K562 (cell line): ENCODE results near the gene SRPK2. TPM values are rescaled to one million over a fixed set of nuclear protein-coding genes. Genes with fewer than 3 reads are reported as not detected.

Source experiments
- ATAC-seq: fragments of 200-7000 bp; cut with Tn5 transposase; 3 replicates; pipeline ENCODE4 v1.9.1; 2020; ENCODE audit warnings: moderate library complexity
- BruUV-seq: library from RNA; stranded (reverse); fragments of 400-500 nt; replicated peaks from 2 replicates; lab custom pipeline; 2021; lab: Mats Ljungman, UMichigan
- CTCF ChIA-PET: fragments of 300-600 bp; formaldehyde crosslinking; extraction: SDS; loops from one replicate; lab custom pipeline; 2021; ENCODE audit warnings: low intra/inter-chr PET ratio; lab: Yijun Ruan, JAX
- POLR2A ChIA-PET: fragments of 300-600, 350-650 bp; sonication (Branson Sonifier 250); formaldehyde crosslinking; extraction: SDS; loops from one replicate; lab custom pipeline; 2021; ENCODE audit warnings: antibody characterized with exemption, inconsistent platforms; lab: Yijun Ruan, JAX
- DNase-seq, 4 experiments: peaks; one replicate each; pipeline versions ENCODE4 v3.0.0 to v3.0.0-alpha.2; 2011 to 2018; ENCODE audit warnings: low spot score in 3 of 4, mixed read lengths in 3 of 4; ENCODE audit errors: extremely low read depth in 1 of 4
- FAIRE-seq: peaks from 2 replicates; lab custom pipeline; 2011; peaks lifted over from hg19 to GRCh38; lab: Jason Lieb, UNC
- H2AFZ ChIP-seq: 2 replicates; pipeline ENCODE4 v1.6.0; 2011; ENCODE audit warnings: low read depth, low read length, control low read depth, inconsistent platforms
- H3K27ac ChIP-seq: fragments of 200-600 bp; 3 replicates; pipeline ENCODE4 v1.8.0; 2011; ENCODE audit warnings: low read depth, mild to moderate bottlenecking, control low read depth, inconsistent platforms, low read length, moderate library complexity, mixed read lengths; ENCODE audit errors: extremely low read depth
- H3K27me3 ChIP-seq, 2 experiments: fragments of 300-600 bp in 1 of 2; 2 replicates in 1 of 2; 3 replicates in 1 of 2; pipeline versions ENCODE4 v1.6.0 to v1.8.0; 2011; ENCODE audit warnings: inconsistent platforms in 2 of 2, low read length in 2 of 2, mild to moderate bottlenecking in 1 of 2, mixed read lengths in 1 of 2, moderate library complexity in 1 of 2; ENCODE audit not compliant: control insufficient read depth in 2 of 2, insufficient read depth in 2 of 2
- H3K36me3 ChIP-seq: fragments of 300-600 bp; 3 replicates; pipeline ENCODE4 v1.8.0; 2011; ENCODE audit warnings: mild to moderate bottlenecking, low read length, inconsistent platforms; ENCODE audit not compliant: control insufficient read depth, insufficient read depth
- H3K4me1 ChIP-seq, 2 experiments: fragments of 200-600 bp in 1 of 2; replicated peaks in 1 of 2; 2 replicates in 1 of 2; 3 replicates in 1 of 2; pipeline versions ENCODE4 v1.5.1 to v1.8.0; 2011; ENCODE audit warnings: inconsistent platforms in 2 of 2, low read length in 2 of 2, mild to moderate bottlenecking in 1 of 2, mixed read lengths in 1 of 2, moderate library complexity in 1 of 2; ENCODE audit not compliant: control insufficient read depth in 2 of 2, insufficient read depth in 2 of 2
- H3K4me2 ChIP-seq: 2 replicates; pipeline ENCODE4 v1.6.1; 2011; ENCODE audit warnings: low read length, control low read depth, inconsistent platforms, mixed read lengths; ENCODE audit not compliant: insufficient read depth
- H3K4me3 ChIP-seq: fragments of 200-600 bp; sonication (generic), shearing (Covaris generic); 2 replicates; pipeline ENCODE4 v1.5.1; 2016; ENCODE audit warnings: control low read depth, inconsistent platforms
- H3K79me2 ChIP-seq: fragments of 200-600 bp; 3 replicates; pipeline ENCODE4 v1.8.0; 2011; ENCODE audit warnings: low read length, inconsistent platforms; ENCODE audit not compliant: control insufficient read depth, insufficient read depth
- H3K9ac ChIP-seq, 2 experiments: 2 replicates each; pipeline versions ENCODE4 v1.6.0 to v1.6.1; 2011; ENCODE audit warnings: low read depth in 2 of 2, low read length in 2 of 2, control low read depth in 1 of 2, inconsistent platforms in 1 of 2, mild to moderate bottlenecking in 1 of 2, mixed read lengths in 1 of 2; ENCODE audit not compliant: insufficient read depth in 1 of 2
- H3K9me1 ChIP-seq: one replicate; pipeline ENCODE4 v1.6.0; 2011; ENCODE audit warnings: inconsistent platforms, mild to moderate bottlenecking, low read length, moderate library complexity; ENCODE audit not compliant: control insufficient read depth, insufficient read depth
- H3K9me3 ChIP-seq: replicated peaks from 2 replicates; pipeline ENCODE4 v1.5.1; 2011; ENCODE audit warnings: low read depth, low read length, inconsistent platforms; ENCODE audit not compliant: control insufficient read depth, insufficient read depth
- H4K20me1 ChIP-seq: replicated peaks from 2 replicates; pipeline ENCODE4 v1.6.1; 2011; ENCODE audit warnings: low read length, inconsistent platforms, mixed read lengths; ENCODE audit not compliant: control insufficient read depth, insufficient read depth
- ASH1L ChIP-seq: fragments of 450-650 bp; IDR thresholded peaks from 2 replicates; pipeline ENCODE4 v1.6.1; 2018; ENCODE audit warnings: borderline replicate concordance, mild to moderate bottlenecking, low read depth; ENCODE audit not compliant: partially characterized antibody
- CXXC5 ChIP-seq: fragments of 250-450 bp; sonication (Bioruptor Pico); IDR thresholded peaks from 2 replicates; pipeline ENCODE4 v1.8.0; 2022; ENCODE audit warnings: inconsistent platforms, mild to moderate bottlenecking, moderate library complexity
- DNMT1 ChIP-seq: fragments of 450-650 bp; IDR thresholded peaks from 2 replicates; pipeline ENCODE4 v1.6.1; 2016; ENCODE audit warnings: antibody characterized with exemption, mild to moderate bottlenecking
- FOXJ3 ChIP-seq: sonication (generic); formaldehyde crosslinking; IDR thresholded peaks from 2 replicates; pipeline ENCODE4 v1.4.0; 2020; ENCODE audit warnings: mild to moderate bottlenecking, missing genetic modification reagents
- GATAD2B ChIP-seq: fragments of 450-650 bp; IDR thresholded peaks from 2 replicates; pipeline ENCODE4 v1.6.1; 2017; ENCODE audit warnings: mild to moderate bottlenecking, borderline replicate concordance
- HOXB6 ChIP-seq: fragments of 250-450 bp; sonication (Bioruptor Pico); IDR thresholded peaks from 2 replicates; pipeline ENCODE4 v1.5.1; 2022; ENCODE audit warnings: mild to moderate bottlenecking, borderline replicate concordance
- MCM5 ChIP-seq: fragments of 450-650 bp; IDR thresholded peaks from 2 replicates; pipeline ENCODE4 v1.6.1; 2016; ENCODE audit warnings: low read depth
- PHF21A ChIP-seq: fragments of 450-650 bp; IDR thresholded peaks from 2 replicates; pipeline ENCODE4 v1.6.1; 2017; ENCODE audit warnings: low read depth, borderline replicate concordance
- PML ChIP-seq: IDR thresholded peaks from 2 replicates; pipeline ENCODE4 v1.6.1; 2012; ENCODE audit warnings: low read length, inconsistent platforms
- TEAD2 ChIP-seq: fragments of 450-650 bp; IDR thresholded peaks from 2 replicates; pipeline ENCODE4 v1.6.1; 2016; ENCODE audit warnings: missing genetic modification characterization, control low read depth, missing compliant biosample characterization
- WHSC1 ChIP-seq: IDR thresholded peaks from one replicate; pipeline ENCODE4 v1.6.1; 2012; ENCODE audit warnings: low read length, control low read depth, inconsistent platforms
- ZNF280A ChIP-seq: fragments of 450-650 bp; IDR thresholded peaks from 2 replicates; pipeline ENCODE4 v1.6.1; 2018; ENCODE audit warnings: mild to moderate bottlenecking, low read depth; ENCODE audit not compliant: partially characterized antibody
- ZNF354B ChIP-seq: fragments of 250-450 bp; sonication (Bioruptor Pico); IDR thresholded peaks from 2 replicates; pipeline ENCODE4 v1.4.0; 2020
- WGBS: fragments of 100-300 bp; shearing (Covaris generic); methylation state at CpG from one replicate; pipeline ENCODE4 v1.1.6; 2016; ENCODE audit warnings: low coverage, mixed read lengths; ENCODE audit not compliant: insufficient coverage; ENCODE audit errors: missing lambda C conversion rate; 5-methylcytosine and 5-hydroxymethylcytosine counted together
- in situ Hi-C: fragments of 300-500 bp; cut with MboI; formaldehyde crosslinking; loops from 4 replicates; pipeline ENCODE4 v1.15.0; 2018; ENCODE audit warnings: inconsistent platforms, mixed read lengths
- intact Hi-C: fragments of 100-400 bp; cut with micrococcal nuclease; formaldehyde crosslinking; loops from 2 replicates; pipeline ENCODE4 v1.14.2; 2022
- polyA plus RNA-seq, 8 experiments: library from polyadenylated mRNA; depleted of rRNA in 4 of 8; stranded (reverse) in 5 of 8; unstranded in 3 of 8; fragments of >200 nt; fragmentation: Nextera tagmentation in 2 of 8; fragmentation: Illumina TruSeq in 1 of 8; extraction: Ambion mirVana in 2 of 8; extraction: Trizol in 1 of 8; gene quantifications; 2 replicates each; pipeline versions ENCODE4 v1.2.1 to v1.2.3, GENCODE V29; 2011 to 2014; ENCODE audit warnings: inconsistent platforms in 1 of 8, missing spikeins in 1 of 8
- total RNA-seq, 7 experiments: library from RNA; depleted of rRNA in 6 of 7; stranded (reverse); fragments of >200 nt in 6 of 7; fragmentation: Illumina TruSeq in 2 of 7; extraction: Trizol in 2 of 7; gene quantifications; 2 replicates each; pipeline versions ENCODE4 v1.2.1 to v1.2.3, GENCODE V29; 2011 to 2021; ENCODE audit warnings: low replicate concordance in 1 of 7
- TF ChIP-seq, protein P1 (sequence below): fragments of 450-650 bp; conservative IDR thresholded peaks from 2 replicates; pipeline ENCODE4 v1.6.1; 2016; ENCODE audit warnings: missing genetic modification characterization, low read depth, mild to moderate bottlenecking, missing compliant biosample characterization, moderate library complexity

The SRPK2 gene
- total and polyA plus RNA-seq, 9 of the 15 experiments (the other 6 are each of a cell fraction or from before 2014, with no cell fraction given), result 21.5 to 44.7 (median 33.3) TPM

- 91% methylated on average over 2 of the region's 2 CpGs for WGBS
- CTCF ChIA-PET, result no interaction called here
- Histone ChIP-seq H3K4me1 (peaks cover 4 to 17% of the 10 kb centered on the region in 2 experiments; a peak in 4 of 5 replicates), H3K4me3 (no peak overlapping the region), H2AFZ (no peak overlapping the region)
- FAIRE-seq, result no peak
- TF ChIP-seq, protein P1, sequence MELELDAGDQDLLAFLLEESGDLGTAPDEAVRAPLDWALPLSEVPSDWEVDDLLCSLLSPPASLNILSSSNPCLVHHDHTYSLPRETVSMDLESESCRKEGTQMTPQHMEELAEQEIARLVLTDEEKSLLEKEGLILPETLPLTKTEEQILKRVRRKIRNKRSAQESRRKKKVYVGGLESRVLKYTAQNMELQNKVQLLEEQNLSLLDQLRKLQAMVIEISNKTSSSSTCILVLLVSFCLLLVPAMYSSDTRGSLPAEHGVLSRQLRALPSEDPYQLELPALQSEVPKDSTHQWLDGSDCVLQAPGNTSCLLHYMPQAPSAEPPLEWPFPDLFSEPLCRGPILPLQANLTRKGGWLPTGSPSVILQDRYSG (tag), result no peak
- no peak for TF ChIP-seq DNMT1
- TF ChIP-seq GATAD2B, result no peak
- TF ChIP-seq ZNF354B (CRISPR knock-in tag), result no peak
- no peak for TF ChIP-seq MCM5
- no peak for TF ChIP-seq PHF21A
- no peak for TF ChIP-seq TEAD2 (tag)
- no peak for TF ChIP-seq WHSC1
- TF ChIP-seq CXXC5 (CRISPR knock-in tag), result no peak
- no peak for TF ChIP-seq HOXB6 (CRISPR knock-in tag)
- no peak for TF ChIP-seq ASH1L
- no peak for TF ChIP-seq FOXJ3 (CRISPR knock-in tag)
- no peak for TF ChIP-seq PML
- no peak for TF ChIP-seq ZNF280A
- TF ChIP-seq, all 486 proteins: peak for 0
- H4K20me1 ChIP-seq, result peaks cover 10% of the 10 kb centered on the region
- POLR2A ChIA-PET, result interaction anchor here (0.6 kb wide), 1 partner anchor 15 kb away, joined by 3 read pairs; no protein-coding TSS in a partner anchor
- no peak overlapping the region for H3K27ac ChIP-seq
- DNase-seq (no peak), ATAC-seq (no peak)
- no peak overlapping the region for H3K9ac ChIP-seq
- no peaks in the 10 kb centered on the region for H3K36me3 ChIP-seq
- H3K27me3 ChIP-seq, result no peaks in the 10 kb centered on the region
- H3K9me3 ChIP-seq, result no peaks in the 10 kb centered on the region
- no TSS peak for BruUV-seq
- no peak overlapping the region for H3K4me2 ChIP-seq
- H3K9me1 ChIP-seq, result no peaks in the 10 kb centered on the region
- in situ Hi-C loops, result no loop called here
- peaks cover 33% of the 10 kb centered on the region for H3K79me2 ChIP-seq
- intact Hi-C loops, result no loop called here
These were observed 106.8 kb downstream of the SRPK2 start for GRCh38 chr7:105281966-105282365.
